NCI-H146 treated with DMSO at 0.1 percent for 48 hours (cell line): ENCODE results near the gene PCBP1.
"Not testable (repeated sequence)": the region's sequence is repeated elsewhere in the genome, so short reads cannot be mapped to it uniquely, and the experiment has no call there.

Experiments
- DNase-seq: peaks from one replicate; lab custom pipeline; 2025; ENCODE audit not compliant: unreplicated experiment; lab: John Stamatoyannopoulos, UW

PCBP1 gene

GRCh38 chr2:70095720-70096670, 8.7 kb downstream of the PCBP1 start:
- no peak for DNase-seq

- DNase-seq: no peak
Observed at GRCh38 chr2:70098032-70098431, 10.8 kb downstream of the PCBP1 start.

- no peak for DNase-seq
Observed at GRCh38 chr2:70099270-70099669, 12.0 kb downstream of the PCBP1 start.

- DNase-seq: no peak
Observed at GRCh38 chr2:70101174-70101573, 13.9 kb downstream of the PCBP1 start.

- not testable (repeated sequence) for DNase-seq
Observed at GRCh38 chr2:70101686-70102085, 14.4 kb downstream of the PCBP1 start.

GRCh38 chr2:70102323-70102905, 15.1 kb downstream of the PCBP1 start:
- DNase-seq: not testable (repeated sequence)

- DNase-seq: no peak
Observed at GRCh38 chr2:70103531-70104061, 16.3 kb downstream of the PCBP1 start.

- DNase-seq: no peak
Observed at GRCh38 chr2:70104231-70105111, 17.2 kb downstream of the PCBP1 start.

- not testable (repeated sequence) for DNase-seq
Observed at GRCh38 chr2:70106138-70106537, 18.9 kb downstream of the PCBP1 start.

GRCh38 chr2:70110397-70110796, 23.1 kb downstream of the PCBP1 start:
- DNase-seq: not testable (repeated sequence)

GRCh38 chr2:70111752-70112591, 24.7 kb downstream of the PCBP1 start:
- no peak for DNase-seq

GRCh38 chr2:70113359-70114070, 26.2 kb downstream of the PCBP1 start:
- DNase-seq: no peak

- no peak for DNase-seq
Observed at GRCh38 chr2:70115646-70116442, 28.6 kb downstream of the PCBP1 start.

- DNase-seq: no peak
Observed at GRCh38 chr2:70116936-70117552, 29.8 kb downstream of the PCBP1 start.

- DNase-seq: peak; percentile 55
Observed at GRCh38 chr2:70118798-70119454, 31.6 kb downstream of the PCBP1 start.

- DNase-seq: no peak
Observed at GRCh38 chr2:70121627-70122372, 34.5 kb downstream of the PCBP1 start.

GRCh38 chr2:70122470-70122869, 35.2 kb downstream of the PCBP1 start:
- DNase-seq: no peak
